MCF 10A (cell line): Measurements from ENCODE around the gene LAP3. TPM values are rescaled to one million over a fixed set of nuclear protein-coding genes. Genes with fewer than 3 reads are reported as not detected.

ENCODE experiments used
- BruUV-seq: library from RNA; stranded (reverse); fragments of 400-500 nt; replicated peaks from 2 replicates; lab custom pipeline; 2021; lab: Mats Ljungman, UMichigan
- CTCF ChIA-PET: fragments of 300-600 bp; sonication (Branson Sonifier 250); formaldehyde crosslinking; extraction: SDS; loops from one replicate; lab custom pipeline; 2021; ENCODE audit warnings: antibody characterized with exemption, inconsistent platforms; lab: Yijun Ruan, JAX
- POLR2A ChIA-PET: fragments of 300-600, 350-650 bp; sonication (Branson Sonifier 250); formaldehyde crosslinking; extraction: SDS; loops from one replicate; lab custom pipeline; 2020; ENCODE audit warnings: antibody characterized with exemption, inconsistent platforms; lab: Yijun Ruan, JAX
- DNase-seq: peaks from one replicate; pipeline ENCODE4 v3.0.0-alpha.2; 2018; ENCODE audit not compliant: unreplicated experiment
- H3K27ac Mint-ChIP-seq: one replicate; pipeline ENCODE4 v1.8.0; 2022; ENCODE audit warnings: mild to moderate bottlenecking, low read depth, mixed read lengths; ENCODE audit not compliant: unreplicated experiment
- H3K27me3 Mint-ChIP-seq: one replicate; pipeline ENCODE4 v1.8.0; 2022; ENCODE audit warnings: mixed read lengths; ENCODE audit not compliant: insufficient read depth, unreplicated experiment
- H3K36me3 Mint-ChIP-seq: one replicate; pipeline ENCODE4 v1.8.0; 2022; ENCODE audit warnings: mild to moderate bottlenecking, moderate library complexity, mixed read lengths; ENCODE audit not compliant: insufficient read depth, unreplicated experiment
- H3K4me1 Mint-ChIP-seq: one replicate; pipeline ENCODE4 v1.8.0; 2022; ENCODE audit warnings: mixed read lengths; ENCODE audit not compliant: insufficient read depth, unreplicated experiment
- H3K4me3 Mint-ChIP-seq: one replicate; pipeline ENCODE4 v1.8.0; 2022; ENCODE audit warnings: mild to moderate bottlenecking, moderate library complexity, mixed read lengths; ENCODE audit not compliant: unreplicated experiment
- H3K9me3 Mint-ChIP-seq: one replicate; pipeline ENCODE4 v1.8.0; 2022; ENCODE audit warnings: mixed read lengths; ENCODE audit not compliant: unreplicated experiment
- CTCF ChIP-seq: fragments of 200-600 bp; IDR thresholded peaks from one replicate; pipeline ENCODE4 v1.8.0; 2022; ENCODE audit warnings: antibody characterized with exemption, mild to moderate bottlenecking; ENCODE audit not compliant: unreplicated experiment
- intact Hi-C: fragments of 100-400 bp; cut with micrococcal nuclease; formaldehyde crosslinking; loops from 2 replicates; pipeline ENCODE4 v1.14.1; 2022
- total RNA-seq: library from RNA; stranded (reverse); gene quantifications from 2 replicates; pipeline ENCODE4 v1.2.3, GENCODE V29; 2022

The LAP3 gene
- total RNA-seq, 1 experiment from 2014 or later = 45.0 TPM

- Mint-ChIP-seq H3K4me3 (peak overlapping the region; percentile 99), H3K27me3 (no peaks in the 10 kb centered on the region), H3K27ac (peak overlapping the region; percentile 95), H3K36me3 (peaks cover 23% of the 10 kb centered on the region), H3K4me1 (peaks cover 15% of the 10 kb centered on the region), H3K9me3 (no peaks in the 10 kb centered on the region)
- POLR2A ChIA-PET = interaction anchor here (0.6 to 3.5 kb wide), 25 partner anchors 9 to 1035 kb away, joined by 3 to 59 read pairs (median 4); partner anchors contain the start of genes DCAF16, LAP3 and NCAPG
- DNase-seq = peak; percentile 2
- BruUV-seq = TSS peak; percentile 90
- intact Hi-C loops = loop anchor here (1.0 to 5.0 kb wide), 2 partner anchors 37 to 954 kb away; partner anchors contain the start of gene LAP3
- CTCF ChIA-PET = interaction anchor here (0.6 to 2.9 kb wide), 12 partner anchors 8 to 979 kb away, joined by 3 to 9 read pairs (median 4); no protein-coding TSS in a partner anchor
- no peak for TF ChIP-seq CTCF
Measured at GRCh38 chr4:17613761-17614415, 36.9 kb downstream of the LAP3 start.

GRCh38 chr4:17614416-17615299 lies 37.7 kb downstream of the LAP3 start, which contains the start of gene MED28:
MED28 (plus strand) TSS chr4:17614641; CDS start chr4:17614655, 14 bp downstream.
- peaks cover 21% of the 10 kb centered on the region for H3K4me1 Mint-ChIP-seq
- TSS peak; percentile 85 for BruUV-seq
- peak; percentile 96 for DNase-seq
- no peak for TF ChIP-seq CTCF
- peaks cover 30% of the 10 kb centered on the region for H3K36me3 Mint-ChIP-seq
- H3K9me3 Mint-ChIP-seq = no peaks in the 10 kb centered on the region
- H3K27ac Mint-ChIP-seq = peak within 1 kb of the TSS; percentile 95
- H3K27me3 Mint-ChIP-seq = no peaks in the 10 kb centered on the region
- CTCF ChIA-PET = interaction anchor here (0.6 to 2.9 kb wide), 12 partner anchors 9 to 979 kb away, joined by 3 to 9 read pairs (median 4); no protein-coding TSS in a partner anchor
- peak within 1 kb of the TSS; percentile 99 for H3K4me3 Mint-ChIP-seq
- POLR2A ChIA-PET = interaction anchor here (0.6 to 3.5 kb wide), 27 partner anchors 9 to 1034 kb away, joined by 3 to 59 read pairs (median 4); partner anchors contain the start of genes DCAF16, LAP3 and NCAPG
- intact Hi-C loops = loop anchor here (1.0 to 5.0 kb wide), 2 partner anchors 37 to 954 kb away; partner anchors contain the start of gene LAP3

- ChIA-PET CTCF (interaction anchor here (0.6 to 1.9 kb wide), 4 partner anchors 19 to 82 kb away, joined by 3 to 7 read pairs (median 4); no protein-coding TSS in a partner anchor), POLR2A (interaction anchor here (2.3 kb wide), 1 partner anchor 38 kb away, joined by 15 read pairs; no protein-coding TSS in a partner anchor)
- peak overlapping the region; percentile 78 for H3K27ac Mint-ChIP-seq
- peaks cover 21% of the 10 kb centered on the region for H3K4me1 Mint-ChIP-seq
- intact Hi-C loops = no loop called here
- DNase-seq = no peak
- peaks cover 47% of the 10 kb centered on the region for H3K36me3 Mint-ChIP-seq
- no peaks in the 10 kb centered on the region for H3K9me3 Mint-ChIP-seq
- TSS peak; percentile 9 for BruUV-seq
- H3K27me3 Mint-ChIP-seq = no peaks in the 10 kb centered on the region
- TF ChIP-seq CTCF = no peak
- H3K4me3 Mint-ChIP-seq = peak overlapping the region; percentile 63
Measured at GRCh38 chr4:17616283-17616682, 39.3 kb downstream of the LAP3 start.
